Kidney epithelial cell (primary cell): ENCODE results near the gene CCNJL. TPM values are rescaled to one million over a fixed set of nuclear protein-coding genes. Genes with fewer than 3 reads are reported as not detected.

ENCODE experiments used
- DNase-seq: peaks from one replicate; pipeline ENCODE4 v3.0.0-alpha.2; 2010; ENCODE audit warnings: low read depth
- H3K27me3 ChIP-seq: 2 replicates; pipeline ENCODE4 v1.6.0; 2011; ENCODE audit warnings: low read length; ENCODE audit not compliant: control insufficient read depth, insufficient read depth
- H3K36me3 ChIP-seq: 2 replicates; pipeline ENCODE4 v1.5.1; 2011; ENCODE audit warnings: low read length; ENCODE audit not compliant: control insufficient read depth, insufficient read depth
- H3K4me3 ChIP-seq: 2 replicates; pipeline ENCODE4 v1.5.1; 2011; ENCODE audit warnings: low read depth, mild to moderate bottlenecking, control low read depth, low read length
- CTCF ChIP-seq: IDR thresholded peaks from 2 replicates; pipeline ENCODE4 v1.5.1; 2011; ENCODE audit warnings: mild to moderate bottlenecking, moderate library complexity, low read length, control low read depth, inconsistent platforms; ENCODE audit not compliant: insufficient read depth, poor library complexity, severe bottlenecking
- total RNA-seq: library from RNA; depleted of rRNA; stranded (reverse); fragments of >200 nt; gene quantifications from 2 replicates; pipeline ENCODE4 v1.2.3, GENCODE V29; 2015

Gene CCNJL
- total RNA-seq, 1 donor from 2014 or later, result 21.9 TPM

GRCh38 chr5:160305319-160305718, 7.0 kb downstream of the CCNJL start:
- Histone ChIP-seq H3K27me3 (no peaks in the 10 kb centered on the region), H3K4me3 (no peak overlapping the region), H3K36me3 (no peaks in the 10 kb centered on the region)
- no peak for DNase-seq
- no peak for TF ChIP-seq CTCF

GRCh38 chr5:160303690-160304089, 8.7 kb downstream of the CCNJL start:
- no peak for DNase-seq
- no peak for TF ChIP-seq CTCF
- Histone ChIP-seq H3K4me3 (no peak overlapping the region), H3K27me3 (no peaks in the 10 kb centered on the region), H3K36me3 (no peaks in the 10 kb centered on the region)

- no peak for TF ChIP-seq CTCF
- Histone ChIP-seq H3K4me3 (no peak overlapping the region), H3K36me3 (no peaks in the 10 kb centered on the region), H3K27me3 (no peaks in the 10 kb centered on the region)
- no peak for DNase-seq
Observed at GRCh38 chr5:160298189-160298588, 14.2 kb downstream of the CCNJL start.

GRCh38 chr5:160297776-160298175, 14.6 kb downstream of the CCNJL start:
- DNase-seq, result no peak
- Histone ChIP-seq H3K27me3 (no peaks in the 10 kb centered on the region), H3K4me3 (no peak overlapping the region), H3K36me3 (no peaks in the 10 kb centered on the region)
- no peak for TF ChIP-seq CTCF

GRCh38 chr5:160297004-160297403, 15.4 kb downstream of the CCNJL start:
- TF ChIP-seq CTCF, result no peak
- H3K27me3 ChIP-seq, result no peaks in the 10 kb centered on the region
- no peaks in the 10 kb centered on the region for H3K36me3 ChIP-seq
- no peak for DNase-seq
- H3K4me3 ChIP-seq, result no peak overlapping the region

GRCh38 chr5:160296496-160296895, 15.9 kb downstream of the CCNJL start:
- no peak for TF ChIP-seq CTCF
- DNase-seq, result no peak
- Histone ChIP-seq H3K27me3 (no peaks in the 10 kb centered on the region), H3K36me3 (no peaks in the 10 kb centered on the region), H3K4me3 (no peak overlapping the region)
